ENCODE data around the gene FUT2. TPM values are rescaled to one million over a fixed set of nuclear protein-coding genes. Genes with fewer than 3 reads are reported as not detected.

FUT2 gene
- total RNA-seq, 6 experiments from 2014 or later, result not detected

DNA sequence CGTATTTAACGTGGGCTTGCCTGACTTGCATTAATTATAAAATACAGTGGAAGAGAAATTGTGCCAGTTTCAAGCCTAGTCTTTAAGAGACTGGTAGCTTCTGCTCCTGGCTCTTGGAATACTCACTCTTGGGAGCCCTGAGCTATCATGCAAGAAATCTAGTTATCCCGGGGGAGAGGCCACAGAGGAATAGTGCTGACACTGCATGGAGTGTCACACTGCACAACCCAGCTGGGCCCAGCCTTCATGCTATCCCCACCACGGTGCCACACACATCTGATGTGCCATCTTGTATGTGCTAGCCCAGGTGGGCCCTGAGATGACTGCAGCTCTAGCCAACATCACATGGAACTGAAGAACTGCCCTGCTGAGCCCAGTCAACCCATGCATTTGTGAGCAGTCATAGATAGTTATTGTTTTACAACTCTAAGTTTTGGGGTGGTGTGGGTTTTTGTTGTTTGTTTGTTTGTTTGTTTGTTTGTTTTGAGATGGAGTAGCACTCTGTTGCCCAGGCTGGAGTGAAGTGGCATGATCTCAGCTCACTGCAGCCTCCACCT is 15.4 kb downstream of the FUT2 start:
- Mint-ChIP-seq H3K27ac (no peak overlapping the region), H3K9me3 (no peaks in the 10 kb centered on the region; the same call in 1 of the 2 replicates), H3K4me3 (no peak overlapping the region), H3K27me3 (ENCODE audit: insufficient read depth) (no peaks in the 10 kb centered on the region; the same call in none of the 2 replicates), H3K4me1 (ENCODE audit: low read depth) (peaks cover 24% of the 10 kb centered on the region), H3K36me3 (ENCODE audit: low read depth) (no peaks in the 10 kb centered on the region; the same call in 1 of the 2 replicates)
- TF ChIP-seq, protein P1, sequence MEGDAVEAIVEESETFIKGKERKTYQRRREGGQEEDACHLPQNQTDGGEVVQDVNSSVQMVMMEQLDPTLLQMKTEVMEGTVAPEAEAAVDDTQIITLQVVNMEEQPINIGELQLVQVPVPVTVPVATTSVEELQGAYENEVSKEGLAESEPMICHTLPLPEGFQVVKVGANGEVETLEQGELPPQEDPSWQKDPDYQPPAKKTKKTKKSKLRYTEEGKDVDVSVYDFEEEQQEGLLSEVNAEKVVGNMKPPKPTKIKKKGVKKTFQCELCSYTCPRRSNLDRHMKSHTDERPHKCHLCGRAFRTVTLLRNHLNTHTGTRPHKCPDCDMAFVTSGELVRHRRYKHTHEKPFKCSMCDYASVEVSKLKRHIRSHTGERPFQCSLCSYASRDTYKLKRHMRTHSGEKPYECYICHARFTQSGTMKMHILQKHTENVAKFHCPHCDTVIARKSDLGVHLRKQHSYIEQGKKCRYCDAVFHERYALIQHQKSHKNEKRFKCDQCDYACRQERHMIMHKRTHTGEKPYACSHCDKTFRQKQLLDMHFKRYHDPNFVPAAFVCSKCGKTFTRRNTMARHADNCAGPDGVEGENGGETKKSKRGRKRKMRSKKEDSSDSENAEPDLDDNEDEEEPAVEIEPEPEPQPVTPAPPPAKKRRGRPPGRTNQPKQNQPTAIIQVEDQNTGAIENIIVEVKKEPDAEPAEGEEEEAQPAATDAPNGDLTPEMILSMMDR (IDR thresholded peaks at IDR 0.05), result no peak
- DNase-seq, result no peak

DNA sequence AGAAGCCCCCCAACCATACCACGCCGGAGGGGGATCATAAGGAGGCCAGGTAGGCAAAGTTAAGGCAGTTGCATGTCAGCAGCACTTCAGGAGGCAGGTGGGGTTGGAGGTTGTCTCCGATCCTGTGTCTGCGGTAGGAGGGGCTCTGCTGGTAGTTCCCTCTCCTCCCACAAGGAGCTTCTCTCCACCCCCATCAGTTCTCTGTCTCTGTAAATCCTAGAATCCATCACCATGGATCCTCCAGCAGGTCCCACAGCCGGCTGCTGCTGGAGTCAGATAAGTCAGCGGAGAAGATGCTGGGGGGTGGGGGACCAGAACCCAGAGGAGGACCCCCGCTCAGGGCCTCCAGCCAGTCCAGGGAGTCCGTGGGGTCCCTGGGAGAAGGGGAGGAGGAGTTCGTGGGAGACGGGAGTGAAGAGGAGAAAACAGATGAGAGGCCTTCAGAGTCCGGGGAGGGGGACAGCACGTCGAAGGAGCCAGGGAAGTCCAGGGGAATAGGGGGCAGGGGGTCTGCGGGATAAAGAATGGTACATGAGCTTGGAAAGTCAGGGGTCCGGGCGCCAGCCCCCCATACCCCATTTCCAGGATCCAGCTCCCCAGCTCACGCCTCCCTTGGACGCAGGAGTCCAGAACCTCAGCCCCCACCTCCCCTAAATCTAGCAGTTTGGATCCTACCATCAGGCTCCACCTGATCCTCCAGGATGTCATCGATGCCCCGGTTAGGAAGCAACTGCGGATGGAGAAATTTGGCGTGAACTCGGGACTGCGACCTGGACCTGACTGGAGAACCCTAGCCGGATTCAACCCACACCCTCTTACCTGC is 17.5 kb downstream of the FUT2 start:
- H3K4me3 Mint-ChIP-seq, result peak overlapping the region; percentile 88
- no peaks in the 10 kb centered on the region; the same call in 1 of the 2 replicates for H3K9me3 Mint-ChIP-seq
- peaks cover 36% of the 10 kb centered on the region for H3K4me1 Mint-ChIP-seq (ENCODE audit: low read depth)
- H3K27me3 Mint-ChIP-seq (ENCODE audit: insufficient read depth), result no peaks in the 10 kb centered on the region; the same call in none of the 2 replicates
- no peak for DNase-seq
- TF ChIP-seq, protein P1 (IDR thresholded peaks at IDR 0.05), result peak; percentile 40; the same call in 1 of the 2 replicates
- peak overlapping the region; percentile 43 for H3K27ac Mint-ChIP-seq
- H3K36me3 Mint-ChIP-seq (ENCODE audit: low read depth), result no peaks in the 10 kb centered on the region; the same call in 1 of the 2 replicates

DNA sequence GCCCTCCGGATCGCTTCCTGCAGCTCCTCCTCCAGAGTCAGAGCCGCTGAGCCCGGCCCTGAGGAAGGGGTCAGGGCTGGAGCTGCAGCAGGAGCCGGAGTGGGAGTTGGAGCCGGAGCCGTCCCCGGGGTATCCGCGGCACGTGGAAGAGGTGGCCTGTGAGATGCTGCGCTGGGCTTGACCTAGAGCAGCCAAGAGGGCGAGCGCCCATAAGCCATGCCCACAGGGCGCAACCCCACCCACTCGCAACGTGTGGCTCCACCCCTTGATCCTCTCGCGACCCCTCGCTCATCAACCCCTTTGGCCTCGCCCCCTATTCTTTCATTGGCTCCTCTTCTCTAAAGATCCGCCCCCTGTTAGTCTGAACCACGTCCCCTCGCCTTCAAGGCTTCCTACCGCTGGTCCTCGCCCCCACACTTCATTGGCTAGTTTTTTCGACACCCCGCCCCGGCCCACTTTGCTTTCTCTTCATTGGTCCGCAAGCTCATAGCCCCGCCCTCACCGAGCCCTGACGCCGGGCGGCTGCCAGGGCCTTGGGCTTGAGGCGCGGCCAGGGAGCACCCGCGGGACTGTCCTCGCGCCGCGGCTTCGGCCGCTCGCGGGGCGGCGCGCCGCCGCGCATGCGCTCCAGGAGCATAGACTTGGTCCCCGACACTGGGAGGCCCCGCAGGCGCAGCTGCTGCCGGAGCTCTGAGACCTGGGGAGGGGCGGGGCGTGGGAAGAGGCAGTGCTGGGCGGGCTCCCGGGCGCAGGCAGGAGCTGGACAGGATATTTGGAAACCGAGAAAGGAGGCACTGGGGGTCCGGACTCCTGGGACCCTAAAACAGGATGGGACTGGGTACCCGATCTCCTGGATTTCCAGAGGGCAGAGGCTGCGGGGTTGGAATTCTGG is 18.3 kb downstream of the FUT2 start:
- Mint-ChIP-seq H3K27me3 (ENCODE audit: insufficient read depth) (no peaks in the 10 kb centered on the region; the same call in none of the 2 replicates), H3K9me3 (no peaks in the 10 kb centered on the region; the same call in 1 of the 2 replicates), H3K4me1 (ENCODE audit: low read depth) (peaks cover 42% of the 10 kb centered on the region), H3K4me3 (peak overlapping the region; percentile 88), H3K27ac (peak overlapping the region; percentile 83), H3K36me3 (ENCODE audit: low read depth) (no peaks in the 10 kb centered on the region; the same call in 1 of the 2 replicates)
- peak; percentile 99 for DNase-seq
- TF ChIP-seq, protein P1 (IDR thresholded peaks at IDR 0.05), result no peak

DNA sequence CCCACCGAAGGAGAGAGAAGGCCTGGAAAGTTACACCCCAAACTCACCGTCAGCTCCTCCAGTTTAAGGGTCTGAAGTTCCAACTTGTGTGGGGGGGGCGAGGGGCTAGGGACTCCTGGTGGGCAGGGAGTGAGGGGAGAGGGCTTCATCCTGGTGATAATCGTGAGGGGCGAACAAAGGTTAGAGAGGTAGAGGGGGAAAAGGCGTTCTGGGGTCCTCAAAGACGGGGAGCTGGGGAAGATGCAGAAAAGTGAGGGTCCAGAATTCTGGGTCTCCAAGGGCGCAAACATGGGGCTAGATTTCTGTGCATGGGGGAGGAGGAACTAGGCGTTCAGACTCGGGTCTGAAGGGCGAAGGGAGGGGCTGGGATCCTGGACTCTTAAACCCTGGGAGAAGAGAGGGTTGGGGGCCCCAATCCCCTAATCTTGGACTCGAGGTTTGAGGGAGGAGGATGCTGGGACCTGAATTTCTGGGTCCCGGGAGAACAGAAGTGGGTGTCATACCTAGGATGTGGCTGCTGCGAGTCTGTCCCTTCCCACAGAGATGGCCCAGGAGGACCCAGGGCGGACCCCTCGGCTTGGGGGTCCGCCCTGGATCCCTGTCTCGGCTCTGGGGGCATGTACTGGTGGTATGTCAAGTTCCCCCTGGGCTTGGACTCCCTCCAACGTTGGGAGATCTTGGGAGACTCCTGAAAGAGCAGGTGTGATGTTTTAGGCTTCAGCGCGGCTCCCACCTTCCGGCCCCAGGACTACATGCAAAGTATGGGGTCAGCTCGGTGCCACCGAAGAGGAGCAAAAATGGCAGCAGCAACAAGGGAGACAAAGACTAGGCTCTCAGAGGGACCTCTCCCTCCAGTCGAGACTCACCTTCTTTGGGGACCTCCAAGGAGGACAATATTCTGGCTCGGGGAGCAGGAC is 19.2 kb downstream of the FUT2 start:
- Mint-ChIP-seq H3K27me3 (ENCODE audit: insufficient read depth) (no peaks in the 10 kb centered on the region; the same call in none of the 2 replicates), H3K36me3 (ENCODE audit: low read depth) (no peaks in the 10 kb centered on the region; the same call in 1 of the 2 replicates), H3K4me1 (ENCODE audit: low read depth) (peaks cover 42% of the 10 kb centered on the region), H3K9me3 (no peaks in the 10 kb centered on the region; the same call in 1 of the 2 replicates), H3K27ac (peak overlapping the region; percentile 83), H3K4me3 (peak overlapping the region; percentile 82)
- no peak for DNase-seq
- TF ChIP-seq, protein P1 (IDR thresholded peaks at IDR 0.05), result no peak

All from HFFc6 (cell line).